Activated T-cell treated with anti-CD3 and anti-CD28 coated beads, Interleukin-2, amount 50 U/mL, for 72 hours (primary cell): ENCODE measurements around the gene PROM1. TPM values are rescaled to one million over a fixed set of nuclear protein-coding genes. Genes with fewer than 3 reads are reported as not detected.

Experiments
- ATAC-seq, 2 donors: fragments of 150-1000 bp; cut with Tn5 transposase; replicated peaks in 1 of 2; 2 replicates each; pipeline ENCODE4 v1.10.0; 2021; ENCODE audit warnings: moderate library complexity in 2 of 2, mild to moderate bottlenecking in 1 of 2
- DNase-seq, 2 donors: peaks; one replicate each; pipeline ENCODE4 v3.0.0; 2021 to 2022; ENCODE audit warnings: mixed read lengths in 1 of 2
- H3K27ac Mint-ChIP-seq: one replicate; pipeline ENCODE4 v1.8.0; 2022; ENCODE audit warnings: mild to moderate bottlenecking, moderate library complexity, mixed read lengths
- H3K27me3 Mint-ChIP-seq: one replicate; pipeline ENCODE4 v1.8.0; 2022; ENCODE audit warnings: low read depth, mixed read lengths
- H3K36me3 Mint-ChIP-seq, 2 donors: one replicate each; pipeline ENCODE4 v1.8.0; 2022; ENCODE audit warnings: mixed read lengths in 2 of 2, mild to moderate bottlenecking in 1 of 2; ENCODE audit not compliant: insufficient read depth in 2 of 2
- H3K4me1 Mint-ChIP-seq: one replicate; pipeline ENCODE4 v1.8.0; 2022; ENCODE audit warnings: low read depth, mixed read lengths
- H3K4me3 Mint-ChIP-seq, 2 donors: one replicate each; pipeline ENCODE4 v1.8.0; 2022; ENCODE audit warnings: mild to moderate bottlenecking in 2 of 2, mixed read lengths in 2 of 2, moderate library complexity in 2 of 2
- H3K9me3 Mint-ChIP-seq, 2 donors: one replicate each; pipeline ENCODE4 v1.8.0; 2022; ENCODE audit warnings: mixed read lengths in 2 of 2
- total RNA-seq, 2 donors: library from RNA; stranded (reverse); gene quantifications; one replicate each; pipeline ENCODE4 v1.2.3, GENCODE V29; 2022

Gene PROM1
- total RNA-seq, 2 donors from 2014 or later, result 0.22 to 1.6 TPM

DNA sequence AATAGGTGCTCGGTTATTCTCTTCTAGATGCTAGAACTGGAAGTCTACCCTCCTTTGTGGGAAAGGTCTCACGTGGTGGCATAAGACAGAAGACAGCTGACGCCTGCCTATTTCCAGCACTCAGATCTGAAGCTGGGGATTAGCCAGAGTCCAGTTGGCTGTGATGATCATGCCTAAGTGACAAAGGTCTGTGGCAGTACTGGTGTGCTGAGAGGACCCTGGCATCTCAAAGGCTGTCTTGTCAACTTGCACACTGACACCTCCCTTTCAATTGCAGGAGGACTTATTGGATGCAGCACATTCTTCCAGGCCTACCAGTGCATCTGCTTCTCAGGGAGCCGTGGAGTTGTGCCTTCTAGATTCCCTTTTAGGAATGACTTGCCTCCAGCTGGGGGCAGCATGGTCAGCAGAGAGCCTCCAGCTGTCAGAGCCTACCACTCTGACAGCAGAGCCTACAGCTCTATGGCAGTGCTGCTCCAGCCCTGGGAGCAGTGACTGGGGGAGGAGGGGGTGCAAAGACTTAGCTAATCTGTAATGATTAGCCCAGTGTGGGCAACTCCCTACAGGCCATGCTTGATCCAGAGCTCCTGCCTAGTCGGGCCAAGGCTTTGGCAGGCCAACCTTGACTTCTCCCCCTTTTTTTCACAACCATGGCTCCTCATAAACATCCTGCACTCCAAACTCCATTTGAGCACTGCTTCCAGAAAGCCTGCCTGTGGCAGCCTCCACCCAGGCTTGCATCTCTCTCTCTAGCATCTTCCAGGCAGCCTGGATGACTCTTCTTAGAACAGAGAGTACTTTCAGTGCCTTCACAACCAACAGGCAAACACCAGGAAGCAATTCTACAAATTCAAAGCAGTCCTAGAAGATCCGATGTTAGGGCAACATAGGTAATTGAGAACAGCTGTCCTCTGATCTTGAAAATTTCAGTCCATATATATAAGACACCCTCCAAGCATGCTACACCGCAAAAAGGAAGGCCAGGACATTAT lies 107.1 kb downstream of the PROM1 start:
- H3K27me3 Mint-ChIP-seq, result no peaks in the 10 kb centered on the region

DNA sequence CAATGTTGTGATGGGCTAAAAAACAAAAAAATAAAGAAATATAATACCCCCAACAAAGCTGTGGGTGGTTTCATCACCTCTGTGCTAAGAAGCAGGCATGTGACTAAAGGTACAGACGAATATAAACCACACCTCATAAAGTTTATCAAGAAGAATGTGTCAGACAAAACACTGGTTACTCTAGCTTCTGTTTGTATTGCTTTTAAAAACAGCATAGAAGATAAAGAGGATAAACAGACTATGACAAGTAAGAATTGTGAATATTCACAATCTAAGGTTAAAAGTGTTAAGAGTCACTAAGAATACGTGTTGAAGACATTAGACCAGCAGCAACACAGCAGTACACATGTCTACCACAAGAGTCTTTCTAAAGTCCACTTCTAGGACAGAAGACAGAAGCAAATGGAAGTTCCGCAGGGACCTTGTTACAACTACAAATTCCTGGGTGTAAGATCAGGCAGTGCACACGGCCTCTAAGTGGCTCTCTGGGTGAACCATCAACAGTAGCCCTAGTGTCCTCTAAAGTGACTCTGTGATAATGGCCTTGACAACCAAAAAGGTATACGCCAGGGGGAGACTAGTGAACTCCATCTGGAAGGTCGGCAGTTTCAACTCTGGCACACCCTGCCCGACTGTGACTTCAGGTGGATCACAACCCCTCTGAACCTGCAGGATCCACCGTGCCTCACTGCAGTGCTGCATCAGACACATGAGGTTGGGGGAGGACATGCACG lies 112.6 kb downstream of the PROM1 start:
- no peaks in the 10 kb centered on the region for H3K9me3 Mint-ChIP-seq
- no peak overlapping the region for H3K27ac Mint-ChIP-seq
- ATAC-seq (no peak), DNase-seq (no peak)
- H3K27me3 Mint-ChIP-seq, result peaks cover 10% of the 10 kb centered on the region
- H3K4me1 Mint-ChIP-seq, result no peaks in the 10 kb centered on the region
- H3K4me3 Mint-ChIP-seq, result no peak overlapping the region
- peaks cover 0 to 1% of the 10 kb centered on the region in 2 donors for H3K36me3 Mint-ChIP-seq

More for the DNA sequence above, 107.1 kb downstream of the PROM1 start:
- no peaks in the 10 kb centered on the region for H3K36me3 Mint-ChIP-seq
- no peaks in the 10 kb centered on the region for H3K4me1 Mint-ChIP-seq
- H3K9me3 Mint-ChIP-seq, result no peaks in the 10 kb centered on the region
- no peak for DNase-seq
- H3K4me3 Mint-ChIP-seq, result no peak overlapping the region
- H3K27ac Mint-ChIP-seq, result no peak overlapping the region
- ATAC-seq, result no peak

DNA sequence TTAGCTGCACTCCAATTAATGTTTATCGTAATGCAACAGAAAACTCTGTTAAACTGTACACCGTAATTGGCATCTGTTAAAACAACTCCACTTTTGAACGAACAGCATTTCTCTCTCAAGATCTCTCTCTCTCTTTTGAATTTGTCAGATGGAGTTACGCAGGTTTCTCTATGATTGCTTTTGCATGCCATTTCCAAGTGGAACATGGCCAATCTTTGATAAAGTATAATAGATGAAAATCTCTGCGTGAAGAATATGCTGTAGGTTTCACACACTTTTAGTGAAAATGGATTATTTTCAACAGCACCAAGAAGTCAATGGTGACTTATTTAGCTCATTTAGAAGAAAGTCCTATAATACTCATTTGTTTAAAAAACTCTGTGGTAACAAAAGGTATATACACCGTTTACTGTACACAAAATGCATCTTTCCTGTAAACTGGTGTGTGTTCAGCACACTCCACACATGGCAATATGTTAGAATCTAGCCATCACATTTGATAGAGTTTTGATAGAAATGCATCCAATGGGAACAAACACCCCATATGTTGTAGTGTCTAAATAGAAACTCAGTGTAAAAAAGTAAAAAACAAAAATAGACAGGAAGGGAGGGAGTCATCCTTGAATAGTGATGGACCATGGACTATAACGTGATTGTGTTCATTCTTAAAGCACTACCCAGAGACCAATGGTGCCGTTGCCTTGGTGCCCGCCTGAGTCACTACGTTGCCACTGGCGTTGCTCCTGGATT lies 115.1 kb downstream of the PROM1 start:
- Mint-ChIP-seq H3K4me1 (peaks cover 6% of the 10 kb centered on the region), H3K27me3 (peaks cover 12% of the 10 kb centered on the region), H3K9me3 (no peaks in the 10 kb centered on the region), H3K27ac (no peak overlapping the region), H3K36me3 (peaks cover 0 to 2% of the 10 kb centered on the region in 2 donors), H3K4me3 (no peak overlapping the region)
- no peak for ATAC-seq
- DNase-seq, result no peak

DNA sequence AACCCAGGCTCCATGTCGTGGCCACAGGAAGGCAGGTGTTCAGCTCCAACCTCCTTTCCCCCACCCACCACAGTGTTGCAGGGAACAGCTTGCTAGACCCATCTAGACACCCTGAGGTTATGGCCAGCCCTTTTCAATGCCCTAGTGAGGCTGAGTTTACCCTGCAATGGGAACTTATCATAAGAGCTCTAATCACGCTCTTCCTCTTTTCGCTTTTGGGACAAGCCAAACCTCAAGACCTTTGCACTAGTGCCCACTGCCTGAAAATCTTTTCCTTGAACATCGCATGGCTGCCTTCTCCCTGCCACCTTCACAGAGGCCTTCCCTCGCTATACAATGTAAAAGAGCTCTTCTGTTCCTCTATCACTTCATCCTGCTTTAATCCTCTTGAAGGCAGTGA lies 118.5 kb downstream of the PROM1 start:
- ATAC-seq (no peak), DNase-seq (no peak)
- Mint-ChIP-seq H3K4me3 (no peak overlapping the region), H3K36me3 (peaks cover 0 to 2% of the 10 kb centered on the region in 2 donors), H3K4me1 (peaks cover 36% of the 10 kb centered on the region), H3K9me3 (no peaks in the 10 kb centered on the region), H3K27ac (no peak overlapping the region), H3K27me3 (peaks cover 12% of the 10 kb centered on the region)

DNA sequence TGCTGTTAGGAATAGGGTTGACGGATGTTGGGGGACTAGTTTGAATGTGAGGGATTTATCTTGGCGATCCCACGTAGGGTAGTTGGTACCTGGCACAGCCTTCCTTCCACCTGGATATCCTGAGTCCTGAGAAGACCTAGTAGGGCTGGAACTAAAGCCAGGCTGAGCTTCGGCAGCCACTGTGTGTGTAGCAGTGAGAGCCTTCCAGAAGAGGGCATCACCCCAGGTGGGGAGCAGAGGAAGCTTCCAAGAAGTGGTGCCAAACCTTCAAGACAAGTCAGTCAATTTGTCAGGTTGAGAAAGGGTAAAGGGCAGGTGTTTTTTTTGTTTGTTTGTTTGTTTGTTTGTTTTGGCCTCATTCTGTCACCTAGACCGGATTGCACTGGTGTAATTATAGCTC lies 119.7 kb downstream of the PROM1 start:
- DNase-seq, result no peak

DNA sequence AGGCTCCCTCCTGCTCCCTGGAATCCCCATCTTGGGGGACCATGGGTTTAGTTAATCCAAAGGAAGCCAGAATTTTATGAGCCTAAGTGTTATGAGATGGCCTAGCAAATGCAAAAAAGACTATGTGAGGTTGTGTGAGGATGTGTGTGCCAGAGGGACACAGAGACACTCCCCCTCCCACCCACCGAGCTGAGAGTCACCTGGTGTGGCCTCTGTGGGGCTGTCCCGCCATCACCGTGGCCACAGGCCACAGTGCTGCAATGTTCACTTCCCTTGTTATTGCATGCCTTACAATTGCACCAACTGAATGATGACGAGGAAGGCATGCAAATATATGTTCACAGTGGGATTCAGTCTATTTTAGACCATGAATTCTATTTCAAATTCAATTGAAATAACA lies 120.2 kb downstream of the PROM1 start:
- ATAC-seq (peak; percentile 90 to 92), DNase-seq (peak; percentile 74 to 85)
- Mint-ChIP-seq H3K4me1 (peaks cover 36% of the 10 kb centered on the region), H3K27ac (no peak overlapping the region), H3K4me3 (peak overlapping the region; percentile 67 to 76), H3K9me3 (no peaks in the 10 kb centered on the region), H3K27me3 (peaks cover 12% of the 10 kb centered on the region), H3K36me3 (peaks cover 0 to 2% of the 10 kb centered on the region in 2 donors)

More for the DNA sequence above, 119.7 kb downstream of the PROM1 start:
- Mint-ChIP-seq H3K36me3 (peaks cover 0 to 2% of the 10 kb centered on the region in 2 donors), H3K27ac (no peak overlapping the region), H3K4me1 (peaks cover 36% of the 10 kb centered on the region), H3K4me3 (no peak overlapping the region), H3K9me3 (no peaks in the 10 kb centered on the region), H3K27me3 (peaks cover 12% of the 10 kb centered on the region)
- no peak for ATAC-seq

DNA sequence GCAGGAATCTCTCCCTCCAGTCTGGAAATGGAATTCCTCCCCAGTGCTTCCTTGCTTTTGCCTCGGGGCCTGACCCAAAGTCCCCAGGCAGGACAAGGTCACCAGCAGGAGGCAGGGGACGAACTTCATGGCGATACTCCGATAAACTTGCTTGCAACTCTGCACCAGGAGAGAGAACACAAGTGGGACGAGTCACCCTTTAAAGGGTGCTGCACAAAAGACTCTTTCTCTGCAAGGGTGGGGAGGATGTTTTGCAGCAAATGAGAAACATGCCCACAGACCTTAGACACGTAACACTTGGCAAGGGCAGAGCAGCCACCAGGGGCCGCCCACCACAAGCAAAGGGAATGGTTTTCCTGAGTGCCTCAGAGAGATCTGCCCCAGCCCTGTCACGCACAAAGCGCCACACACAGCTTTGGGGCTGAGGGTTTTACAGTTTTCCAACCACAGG lies 120.8 kb downstream of the PROM1 start, which contains the start of gene FGFBP2:
Gene FGFBP2 (minus strand): TSS at position 175 of the 451 bp plus-strand sequence. CDS start 46 bp downstream, at position 129.
- peaks cover 36% of the 10 kb centered on the region for H3K4me1 Mint-ChIP-seq

DNA sequence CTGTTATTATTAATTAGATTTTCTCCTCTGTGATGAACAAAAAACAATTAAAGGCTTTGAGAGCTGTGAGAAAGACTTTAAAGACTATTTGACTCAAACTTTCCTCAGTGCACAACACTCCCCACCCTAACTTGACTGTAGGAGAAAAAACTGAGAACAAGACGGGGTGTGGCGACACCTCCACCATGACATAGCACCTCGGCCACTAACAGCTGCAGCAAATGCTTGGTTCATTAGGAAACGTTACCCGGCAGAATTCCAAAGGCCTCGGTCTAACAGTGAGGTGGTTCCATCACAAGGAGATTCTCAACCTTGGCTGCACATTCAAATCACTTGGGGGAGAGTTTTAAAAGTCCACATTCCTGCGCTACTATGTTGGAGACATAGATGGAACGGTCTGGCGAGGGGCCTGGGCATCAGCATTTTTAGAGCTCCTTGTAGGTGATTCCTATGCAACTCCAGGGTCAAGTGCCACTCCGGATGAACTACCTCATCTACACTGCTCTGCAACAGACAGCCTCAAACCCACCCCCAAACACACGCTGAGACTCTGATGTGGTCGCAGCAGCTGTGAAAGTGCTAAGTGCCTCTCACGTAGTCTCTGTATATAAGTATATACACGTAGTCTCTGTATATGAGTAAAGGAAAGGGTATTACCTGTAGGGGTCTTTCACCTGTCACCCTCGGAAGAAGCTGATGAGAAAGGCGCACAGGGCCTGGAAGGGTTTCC lies 121.9 kb downstream of the PROM1 start:
- Mint-ChIP-seq H3K4me3 (peak overlapping the region; percentile 50 to 76), H3K4me1 (peaks cover 36% of the 10 kb centered on the region), H3K9me3 (no peaks in the 10 kb centered on the region), H3K27ac (no peak overlapping the region), H3K27me3 (peaks cover 9% of the 10 kb centered on the region), H3K36me3 (peaks cover 0 to 2% of the 10 kb centered on the region in 2 donors)
- DNase-seq, result peak; percentile 18 to 47
- peak; percentile 32 to 35 for ATAC-seq

More for the DNA sequence above, 120.8 kb downstream of the PROM1 start, which contains the start of gene FGFBP2:
- Mint-ChIP-seq H3K27me3 (peaks cover 12% of the 10 kb centered on the region), H3K27ac (no peak within 1 kb of the TSS), H3K36me3 (peaks cover 0 to 2% of the 10 kb centered on the region in 2 donors), H3K9me3 (no peaks in the 10 kb centered on the region), H3K4me3 (peak within 1 kb of the TSS; percentile 67 to 76)
- ATAC-seq, result peak; percentile 84
- peak; percentile 76 to 84 for DNase-seq

DNA sequence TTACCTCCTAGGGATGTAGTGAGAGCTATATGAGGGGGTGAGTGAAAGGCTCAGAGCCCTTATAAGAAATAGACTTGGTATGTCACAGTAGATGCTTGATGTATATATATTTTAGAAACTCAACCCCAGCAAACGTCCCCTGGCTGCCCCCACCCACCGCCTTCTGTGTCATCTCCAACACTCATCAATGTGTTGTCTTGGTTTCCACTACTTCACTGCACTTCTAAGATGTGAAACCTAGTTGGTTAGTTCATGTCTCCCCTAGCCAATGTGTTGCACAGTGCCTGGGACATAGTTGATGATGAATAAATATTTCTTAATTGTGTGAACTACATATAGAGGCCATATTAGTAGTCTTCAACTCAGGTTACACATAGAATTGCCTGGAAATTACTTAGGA lies 125.3 kb downstream of the PROM1 start:
- Mint-ChIP-seq H3K27me3 (peaks cover 6% of the 10 kb centered on the region), H3K36me3 (no peaks in the 10 kb centered on the region), H3K27ac (no peak overlapping the region), H3K4me3 (no peak overlapping the region), H3K9me3 (no peaks in the 10 kb centered on the region), H3K4me1 (peaks cover 33% of the 10 kb centered on the region)
- DNase-seq (peak in 1 of 2 donors; percentile 15), ATAC-seq (peak in 1 of 2 donors; percentile 33)

DNA sequence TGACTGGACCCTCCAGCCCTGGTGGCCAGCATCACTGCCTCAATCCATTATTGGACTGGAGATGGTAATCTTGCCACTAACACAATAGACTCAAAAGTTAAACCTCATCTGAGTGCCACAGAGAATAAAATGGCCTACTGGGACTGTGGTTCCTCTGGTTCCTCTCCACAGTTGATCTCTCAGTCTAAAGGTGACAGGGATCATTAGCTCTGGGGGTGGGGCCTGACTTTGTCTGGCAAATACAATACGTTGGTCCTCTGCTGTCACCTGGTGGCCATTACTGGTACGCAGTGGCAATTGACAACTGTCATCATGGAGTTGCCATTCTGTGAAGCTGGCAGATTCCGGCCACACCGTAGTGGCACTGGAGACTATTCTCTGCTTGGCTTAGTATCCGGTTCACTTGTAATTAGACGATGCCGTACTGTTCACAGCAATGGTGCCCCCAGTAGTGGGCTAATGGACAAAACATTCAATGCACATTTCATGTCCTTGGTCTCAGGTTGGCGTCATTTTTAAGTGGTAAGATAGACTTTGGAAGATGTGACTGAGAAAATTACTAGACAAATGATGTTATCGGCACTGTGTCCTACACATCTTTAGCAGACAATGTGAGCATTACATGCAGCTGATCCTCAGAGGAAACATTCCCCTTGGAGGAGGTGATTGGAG lies 127.5 kb downstream of the PROM1 start:
- no peaks in the 10 kb centered on the region for H3K36me3 Mint-ChIP-seq
- H3K27ac Mint-ChIP-seq, result peak overlapping the region; percentile 19
- peaks cover 6% of the 10 kb centered on the region for H3K27me3 Mint-ChIP-seq

DNA sequence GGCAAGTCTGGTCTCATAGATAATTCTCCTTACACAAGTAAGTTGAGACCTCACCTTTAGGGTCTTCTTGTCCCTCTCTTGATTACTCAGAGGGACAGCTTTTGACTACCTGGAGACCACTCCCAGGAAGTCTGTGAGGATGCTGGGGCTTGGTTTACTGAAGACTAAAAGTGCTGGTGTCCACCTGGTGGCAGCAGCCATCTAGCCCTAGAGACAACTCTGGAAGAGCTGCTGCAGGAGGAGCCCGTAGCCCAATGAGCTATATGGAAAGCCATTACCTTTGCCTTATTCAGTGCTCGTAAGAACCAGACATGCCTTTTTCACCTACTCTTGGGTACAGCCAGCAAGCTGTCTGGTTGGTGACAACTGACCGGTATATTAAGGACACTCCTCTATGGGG lies 128.2 kb downstream of the PROM1 start:
- no peak for DNase-seq
- Mint-ChIP-seq H3K36me3 (no peaks in the 10 kb centered on the region), H3K27me3 (peaks cover 6% of the 10 kb centered on the region), H3K9me3 (no peaks in the 10 kb centered on the region), H3K27ac (no peak overlapping the region), H3K4me1 (peaks cover 5% of the 10 kb centered on the region), H3K4me3 (no peak overlapping the region)
- ATAC-seq, result peak in 1 of 2 donors; percentile 8

More for the DNA sequence above, 127.5 kb downstream of the PROM1 start:
- Mint-ChIP-seq H3K4me1 (peaks cover 11% of the 10 kb centered on the region), H3K9me3 (no peaks in the 10 kb centered on the region), H3K4me3 (no peak overlapping the region)
- peak; percentile 80 to 82 for ATAC-seq
- DNase-seq, result peak; percentile 81 to 83
